NOMO-1 treated with DMSO at 0.1 percent for 48 hours (cell line): ENCODE measurements around the gene RUNX2.
"Not testable (repeated sequence)": the region's sequence is repeated elsewhere in the genome, so short reads cannot be mapped to it uniquely, and the experiment has no call there.

ENCODE experiments used
- DNase-seq: peaks from one replicate; lab custom pipeline; 2025; ENCODE audit not compliant: unreplicated experiment; lab: John Stamatoyannopoulos, UW

The RUNX2 gene

GRCh38 chr6:45548657-45549515, 220.8 kb downstream of the RUNX2 start:
- no peak for DNase-seq

- DNase-seq = no peak
Measured at GRCh38 chr6:45552536-45552935, 224.4 kb downstream of the RUNX2 start.

GRCh38 chr6:45553730-45554344, 225.7 kb downstream of the RUNX2 start:
- no peak for DNase-seq

GRCh38 chr6:45554591-45554990, 226.5 kb downstream of the RUNX2 start:
- DNase-seq = no peak

GRCh38 chr6:45555981-45556771, 228.0 kb downstream of the RUNX2 start:
- no peak for DNase-seq

GRCh38 chr6:45556828-45557227, 228.7 kb downstream of the RUNX2 start:
- no peak for DNase-seq

- DNase-seq = no peak
Measured at GRCh38 chr6:45557454-45557853, 229.3 kb downstream of the RUNX2 start.

- DNase-seq = no peak
Measured at GRCh38 chr6:45558858-45559257, 230.7 kb downstream of the RUNX2 start.

GRCh38 chr6:45560321-45560820, 232.2 kb downstream of the RUNX2 start:
- not testable (repeated sequence) for DNase-seq

- DNase-seq = no peak
Measured at GRCh38 chr6:45562171-45562570, 234.0 kb downstream of the RUNX2 start.

- no peak for DNase-seq
Measured at GRCh38 chr6:45563041-45563440, 234.9 kb downstream of the RUNX2 start.

GRCh38 chr6:45563844-45564243, 235.7 kb downstream of the RUNX2 start:
- no peak for DNase-seq

GRCh38 chr6:45566882-45567281, 238.8 kb downstream of the RUNX2 start:
- no peak for DNase-seq

GRCh38 chr6:45567879-45568278, 239.7 kb downstream of the RUNX2 start:
- no peak for DNase-seq

GRCh38 chr6:45568626-45569025, 240.5 kb downstream of the RUNX2 start:
- DNase-seq = no peak

- no peak for DNase-seq
Measured at GRCh38 chr6:45569210-45569945, 241.2 kb downstream of the RUNX2 start.

- DNase-seq = no peak
Measured at GRCh38 chr6:45571159-45571558, 243.0 kb downstream of the RUNX2 start.

- no peak for DNase-seq
Measured at GRCh38 chr6:45572833-45573232, 244.7 kb downstream of the RUNX2 start.

GRCh38 chr6:45574014-45574461, 245.9 kb downstream of the RUNX2 start:
- DNase-seq = no peak

- no peak for DNase-seq
Measured at GRCh38 chr6:45574885-45575284, 246.8 kb downstream of the RUNX2 start.
